ENCODE measurements around the gene SIGLEC9.

SIGLEC9 gene

DNA sequence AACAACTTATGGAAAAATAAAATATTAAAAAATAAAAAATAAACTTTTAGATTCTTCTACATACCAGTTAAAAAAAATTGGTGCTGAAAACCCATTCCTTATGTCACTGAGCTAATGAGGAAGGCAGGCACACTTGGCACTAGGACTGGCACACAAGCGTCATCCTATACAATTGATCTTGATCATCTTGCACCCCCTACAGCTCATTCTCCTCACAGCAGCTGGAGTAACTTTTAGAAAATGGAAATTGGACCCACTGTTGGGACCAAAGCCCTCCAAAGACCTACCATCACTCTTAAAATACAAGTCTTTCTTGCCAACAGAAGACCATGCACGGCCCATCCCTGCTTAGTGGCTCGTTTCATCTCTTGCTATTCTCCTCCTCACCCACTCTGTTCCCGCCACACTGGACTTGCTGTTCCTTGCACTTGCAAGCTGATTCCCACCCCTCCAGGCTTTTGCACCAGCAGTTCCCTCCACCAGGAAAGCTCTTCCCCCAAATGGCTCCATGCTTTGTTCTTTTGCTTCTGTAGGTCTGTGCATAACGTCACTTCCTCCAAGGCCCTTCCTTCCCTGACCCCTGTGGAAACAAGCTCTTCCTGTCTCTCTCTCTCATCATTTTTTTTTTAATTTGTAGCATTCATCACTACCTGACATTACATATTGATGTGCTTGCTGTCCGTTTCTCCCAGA is 28.1 kb upstream of the SIGLEC9 start:
- DNase-seq (ENCODE audit: low spot score) = no peak
- no peak for FAIRE-seq

DNA sequence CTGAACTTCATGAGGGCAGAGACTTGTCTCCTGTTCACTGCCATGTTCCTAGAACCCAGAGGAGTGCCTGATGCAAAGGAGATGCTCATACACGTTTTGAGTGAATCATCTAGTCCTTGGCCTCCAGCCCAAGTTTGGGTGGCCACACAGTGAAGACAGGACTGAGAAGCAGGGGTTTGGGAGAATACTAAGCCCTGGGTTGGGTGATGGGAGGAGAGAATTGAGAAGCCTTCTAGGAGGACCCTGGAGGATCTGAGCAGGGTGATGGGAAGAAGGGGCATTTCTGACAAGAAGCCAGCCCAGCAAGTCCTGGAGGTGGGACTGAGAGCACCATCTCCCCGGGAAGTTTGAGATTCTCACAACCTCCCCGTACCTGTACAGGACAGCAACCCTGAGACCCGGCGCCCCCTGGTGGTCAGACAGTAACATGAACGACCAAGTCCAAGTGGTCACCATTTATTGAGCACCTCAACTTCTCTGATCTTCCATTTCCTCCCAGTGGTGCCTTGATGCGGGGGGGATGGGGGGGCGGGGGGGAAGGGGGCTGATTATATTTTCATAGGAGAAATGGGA is 27.5 kb upstream of the SIGLEC9 start:
- peak; percentile 67 for FAIRE-seq
- DNase-seq (ENCODE audit: low spot score) = peak; percentile 72

DNA sequence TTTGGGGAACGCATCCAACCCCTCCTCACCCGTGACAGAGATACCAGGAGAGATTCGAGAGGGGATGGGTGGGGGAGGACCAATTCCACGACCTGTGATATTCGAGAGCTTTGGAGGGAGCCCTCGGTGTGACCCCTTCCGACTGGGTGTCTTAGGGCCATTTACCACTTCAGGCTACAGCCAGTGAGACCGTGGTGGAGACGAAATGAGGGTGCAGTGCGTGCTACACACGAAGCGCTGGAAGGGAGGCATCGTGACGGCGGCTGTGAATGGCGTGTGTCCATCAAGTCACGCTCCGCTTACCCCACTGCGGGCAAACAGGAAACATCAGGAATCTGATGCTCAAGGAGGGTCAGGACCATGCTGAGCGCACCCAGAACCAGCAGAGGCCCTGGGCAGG is 26.9 kb upstream of the SIGLEC9 start:
- FAIRE-seq (peak; percentile 35), DNase-seq (ENCODE audit: low spot score) (no peak)

DNA sequence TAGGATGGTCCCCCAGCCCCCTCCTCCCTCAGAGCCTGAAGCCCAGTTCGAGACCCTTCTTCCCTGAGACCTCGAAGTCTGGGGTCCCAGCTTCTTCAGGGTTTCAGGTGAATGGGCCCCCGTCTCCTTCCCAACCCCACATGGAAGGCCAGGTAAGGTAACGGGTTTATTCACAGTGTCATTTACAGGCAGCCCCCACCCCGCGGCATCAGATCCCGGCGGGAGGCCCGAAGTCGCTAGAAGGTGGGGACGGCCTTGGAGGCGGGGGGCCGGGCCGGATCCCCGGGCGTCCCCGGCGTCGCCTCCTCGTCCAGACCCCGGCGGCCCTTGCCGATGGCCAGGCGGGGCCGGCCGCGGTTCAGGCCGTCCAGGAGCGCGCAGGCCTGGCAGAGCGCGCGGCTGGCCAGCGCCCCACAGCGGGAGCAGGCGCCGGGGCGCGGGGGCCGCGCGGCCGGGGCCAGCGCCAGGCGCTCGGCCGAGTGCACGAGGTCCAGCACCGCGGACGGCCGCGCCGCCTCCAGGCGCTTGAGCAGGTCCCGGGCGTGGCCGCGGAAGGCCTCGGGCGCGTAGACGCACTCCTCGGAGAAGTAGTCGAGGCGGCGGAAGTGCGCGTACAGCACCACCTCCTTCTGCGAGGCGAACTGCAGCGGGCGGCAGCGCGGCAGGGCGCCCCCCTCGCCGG is 26.2 kb upstream of the SIGLEC9 start:
- DNase-seq (ENCODE audit: low spot score) (no peak), FAIRE-seq (no peak)

DNA sequence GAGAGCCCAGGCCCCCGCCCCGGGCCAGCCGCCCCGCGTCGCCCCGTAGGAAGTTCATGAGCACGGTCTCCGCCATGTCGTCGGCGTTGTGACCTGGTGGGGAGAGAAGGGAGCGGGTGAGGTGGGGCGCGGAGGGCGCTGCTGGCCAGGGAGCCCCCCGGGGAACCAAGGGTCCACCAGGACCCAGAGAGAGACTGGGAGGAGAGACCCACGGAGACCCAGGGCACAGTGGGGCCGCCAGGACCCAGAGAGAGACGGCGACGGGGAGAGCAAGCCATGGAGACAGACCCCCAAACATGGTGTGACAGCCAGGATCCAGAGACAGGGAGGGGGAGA is 25.7 kb upstream of the SIGLEC9 start:
- DNase-seq (ENCODE audit: low spot score) (no peak), FAIRE-seq (no peak)

DNA sequence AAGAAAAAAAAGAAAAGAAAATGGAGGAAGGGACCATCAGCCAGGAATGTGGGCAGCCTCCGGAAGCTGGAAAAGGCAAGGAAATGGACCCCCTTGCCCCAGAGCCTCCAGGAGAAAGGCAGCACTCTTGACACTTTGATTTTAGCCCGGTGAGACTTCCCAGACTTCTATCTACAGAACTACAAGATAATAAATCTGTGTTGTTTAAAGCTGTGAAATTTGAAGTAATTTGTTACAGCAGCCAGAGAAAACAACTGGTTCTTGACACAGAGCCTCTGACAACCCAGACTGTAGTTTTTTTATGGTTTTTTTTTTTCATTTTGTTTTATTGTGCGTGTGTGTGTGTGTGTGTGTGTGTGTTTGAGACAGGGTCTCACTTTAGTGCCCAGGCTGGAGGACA is 24.1 kb upstream of the SIGLEC9 start:
- DNase-seq (ENCODE audit: low spot score) (no peak), FAIRE-seq (no peak)

DNA sequence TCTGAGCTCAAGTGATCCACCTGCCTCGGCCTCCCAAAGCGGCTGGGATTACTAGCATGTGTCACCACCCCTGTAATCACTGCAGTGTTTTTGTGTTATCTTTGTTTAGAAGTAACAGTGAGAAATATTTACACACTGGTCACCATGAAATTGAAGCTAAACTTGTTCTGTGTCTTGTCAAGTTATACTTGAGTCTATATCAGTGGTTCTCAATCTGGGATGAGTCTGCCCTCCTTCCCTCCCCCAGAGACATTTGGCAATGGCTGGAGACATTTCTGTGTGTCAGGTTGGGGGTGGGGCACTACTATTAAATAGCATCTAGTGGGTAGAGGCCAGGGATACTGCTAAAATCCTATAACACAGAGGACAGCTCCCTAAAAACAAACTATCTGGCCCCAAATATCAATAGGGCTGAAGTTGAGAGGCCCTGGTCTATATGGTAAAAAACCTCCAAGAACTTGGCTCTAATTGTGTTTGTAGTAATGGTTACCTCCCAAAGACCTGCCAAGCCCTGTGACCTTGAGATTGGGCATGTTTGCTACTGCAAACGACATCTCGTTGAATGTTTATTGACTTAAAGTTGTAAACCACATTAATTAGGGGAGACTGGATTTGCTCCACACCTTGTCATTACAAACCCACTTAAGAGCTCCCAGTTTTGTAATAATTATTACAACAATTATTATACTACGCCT is 23.4 kb upstream of the SIGLEC9 start:
- FAIRE-seq = no peak
- DNase-seq (ENCODE audit: low spot score) = no peak

DNA sequence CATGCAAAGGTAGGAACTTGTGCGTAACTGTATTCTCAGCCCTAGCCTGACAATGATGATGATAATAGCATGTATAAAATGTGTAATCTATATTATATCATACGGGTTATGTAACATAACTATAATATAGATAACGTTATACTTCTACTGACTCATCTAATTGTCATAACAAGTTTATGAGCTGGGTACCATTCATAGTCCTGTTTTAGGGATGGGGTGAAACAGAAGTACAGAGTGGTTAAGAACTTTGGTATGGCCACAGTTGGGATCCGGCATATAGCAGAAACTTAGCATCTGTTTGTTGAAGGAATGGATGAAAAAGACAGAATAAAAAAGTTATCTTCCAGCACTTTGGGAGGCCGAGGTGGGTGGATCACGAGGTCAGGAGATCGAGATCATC is 21.7 kb upstream of the SIGLEC9 start:
- DNase-seq (ENCODE audit: low spot score) (no peak), FAIRE-seq (no peak)

DNA sequence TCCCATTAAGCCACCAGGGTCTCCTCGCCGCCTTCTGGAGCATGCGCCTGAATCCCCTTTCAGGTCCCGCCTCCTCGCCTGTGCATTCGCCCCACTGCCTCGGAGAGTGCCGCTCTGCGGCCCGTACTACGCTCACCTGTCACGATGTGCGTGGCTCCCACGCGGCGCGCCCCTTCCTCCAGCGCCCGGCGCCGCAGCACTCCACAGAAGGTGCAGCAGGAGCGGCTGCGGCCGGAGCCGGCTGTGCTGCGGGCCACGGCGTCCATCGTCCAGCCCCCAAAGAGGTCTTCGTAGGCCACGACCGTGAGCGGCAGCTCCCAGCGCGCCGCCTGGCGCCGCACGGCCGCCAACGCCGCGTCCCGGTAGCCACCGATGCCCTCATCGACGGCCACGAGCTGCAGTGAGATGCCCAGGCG is 20.8 kb upstream of the SIGLEC9 start:
- FAIRE-seq (no peak), DNase-seq (ENCODE audit: low spot score) (no peak)

DNA sequence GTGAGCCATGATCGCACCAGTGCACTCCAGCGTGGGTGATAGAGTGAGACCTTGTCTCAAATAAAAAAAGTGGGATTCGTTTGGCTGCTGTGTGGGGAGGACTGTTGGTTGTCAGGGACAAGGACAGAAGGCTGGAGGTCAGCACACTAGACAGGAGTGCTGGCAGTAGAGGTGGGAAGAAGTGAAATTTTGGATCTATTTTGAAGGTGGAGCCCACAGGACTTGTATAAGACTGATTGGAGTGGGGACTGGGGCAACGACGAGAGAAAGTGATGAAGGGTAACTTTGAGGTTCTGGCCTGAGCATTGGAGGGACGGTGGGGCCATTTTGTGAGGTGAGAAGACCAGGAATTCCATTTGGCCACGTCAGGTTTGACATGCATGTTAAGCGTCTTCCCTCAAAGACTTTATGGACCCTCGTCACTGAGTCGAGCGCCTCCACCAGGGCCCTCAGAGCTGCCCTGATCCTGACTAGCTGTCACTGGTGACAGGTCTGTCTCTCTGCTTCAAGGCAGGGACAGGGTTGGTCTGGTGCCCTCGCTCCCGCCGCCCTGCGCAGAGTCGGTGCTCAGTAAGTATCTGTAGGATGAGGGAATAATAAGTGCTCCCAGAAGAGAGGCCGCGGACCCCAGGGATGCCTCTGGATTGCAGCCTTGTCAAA is 17.2 kb upstream of the SIGLEC9 start:
- DNase-seq (ENCODE audit: low spot score) = no peak
- FAIRE-seq = no peak

DNA sequence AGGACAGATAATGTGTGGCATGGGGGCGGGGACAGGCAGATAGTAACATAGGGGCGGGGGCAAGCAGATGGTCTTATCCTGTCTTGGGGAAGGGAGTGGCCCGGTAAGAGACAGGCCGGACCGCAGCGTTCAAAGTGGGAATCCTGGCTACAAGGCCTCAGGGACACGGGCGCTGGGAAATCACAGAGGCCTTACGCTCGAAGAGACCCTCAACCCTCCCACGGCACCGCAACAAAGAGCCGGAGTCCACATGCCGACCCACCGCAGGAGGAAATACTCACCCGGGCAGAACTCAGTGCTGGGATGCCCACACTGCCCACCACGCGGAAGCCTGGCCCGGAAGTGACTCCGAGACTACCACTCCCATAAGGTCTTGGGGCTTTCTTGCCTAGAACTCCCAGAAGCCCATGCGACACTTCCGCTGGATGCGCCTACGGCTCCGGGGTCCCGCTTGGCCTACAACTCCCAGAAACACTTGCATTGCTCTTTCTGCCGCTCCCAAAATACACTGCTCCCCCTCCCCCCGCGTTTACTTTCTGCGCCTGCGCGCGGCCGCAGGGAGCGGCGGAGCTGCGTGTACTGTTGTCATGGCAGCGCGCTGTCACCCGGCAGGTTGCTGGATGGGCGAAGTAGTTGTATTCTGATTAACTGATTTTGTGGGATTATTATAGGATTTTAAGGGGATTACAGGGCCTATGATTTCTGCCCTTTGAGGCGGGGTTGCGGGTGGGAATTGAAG is 16.5 kb upstream of the SIGLEC9 start, which contains the start of gene CTU1:
CTU1 (minus strand) TSS at position 344 of the 739 bp plus-strand sequence. CDS start 3,840 bp downstream, outside the sequence.
- FAIRE-seq (peak; percentile 56), DNase-seq (ENCODE audit: low spot score) (peak; percentile 97)

DNA sequence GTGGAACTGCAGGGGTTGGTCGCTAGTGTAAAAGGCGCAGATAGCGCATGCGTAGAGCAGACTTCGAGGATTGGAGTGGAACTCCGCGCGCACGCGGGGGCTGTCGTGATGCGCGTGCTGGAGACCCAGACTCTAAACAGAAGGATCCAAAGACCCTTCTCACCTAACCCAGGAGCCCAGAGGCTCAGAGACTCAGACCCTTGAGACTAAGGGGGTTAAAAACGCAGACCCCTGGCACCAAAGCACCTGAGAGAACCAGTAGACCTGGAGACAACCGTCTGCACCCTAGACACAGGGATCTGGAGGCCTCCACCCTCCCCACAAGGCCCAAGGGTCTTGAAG is 15.9 kb upstream of the SIGLEC9 start:
- no peak for DNase-seq (ENCODE audit: low spot score)
- FAIRE-seq = no peak

DNA sequence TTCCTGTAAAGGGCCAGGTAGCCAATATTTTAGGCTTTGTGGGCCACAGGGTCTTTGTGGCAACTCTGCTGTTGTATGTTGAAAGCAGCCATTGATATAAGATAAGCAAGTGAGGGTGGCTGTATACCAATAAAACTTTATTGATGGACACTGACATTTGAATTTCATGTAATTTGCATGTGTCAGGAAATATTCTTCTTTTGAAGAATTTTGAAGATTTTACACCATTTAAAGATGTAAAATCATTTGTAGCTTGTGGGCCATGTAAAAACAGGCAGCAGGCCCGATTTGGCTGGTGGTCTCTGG is 14.1 kb upstream of the SIGLEC9 start:
- no peak for FAIRE-seq
- no peak for DNase-seq (ENCODE audit: low spot score)

DNA sequence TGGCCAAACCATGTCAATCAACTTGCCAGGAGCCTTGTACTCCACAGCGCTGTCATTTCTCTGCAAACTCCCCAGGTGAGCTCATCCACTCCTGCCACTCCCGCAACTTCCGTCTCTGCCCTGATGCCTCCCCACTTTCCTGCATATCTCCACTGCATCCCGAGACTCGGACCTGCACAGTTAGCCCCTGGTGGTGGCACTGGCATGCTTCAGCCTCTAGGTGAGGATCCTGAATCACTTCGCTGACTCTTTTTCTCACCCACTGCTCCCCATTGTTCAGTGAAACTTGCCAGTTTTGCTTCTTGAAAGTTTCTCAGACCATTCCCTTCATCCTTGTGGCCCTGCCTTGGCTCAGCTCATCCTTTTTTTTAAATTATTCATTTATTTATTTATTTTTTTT is 13.1 kb upstream of the SIGLEC9 start:
- peak; percentile 31 for DNase-seq (ENCODE audit: low spot score)
- FAIRE-seq = no peak

DNA sequence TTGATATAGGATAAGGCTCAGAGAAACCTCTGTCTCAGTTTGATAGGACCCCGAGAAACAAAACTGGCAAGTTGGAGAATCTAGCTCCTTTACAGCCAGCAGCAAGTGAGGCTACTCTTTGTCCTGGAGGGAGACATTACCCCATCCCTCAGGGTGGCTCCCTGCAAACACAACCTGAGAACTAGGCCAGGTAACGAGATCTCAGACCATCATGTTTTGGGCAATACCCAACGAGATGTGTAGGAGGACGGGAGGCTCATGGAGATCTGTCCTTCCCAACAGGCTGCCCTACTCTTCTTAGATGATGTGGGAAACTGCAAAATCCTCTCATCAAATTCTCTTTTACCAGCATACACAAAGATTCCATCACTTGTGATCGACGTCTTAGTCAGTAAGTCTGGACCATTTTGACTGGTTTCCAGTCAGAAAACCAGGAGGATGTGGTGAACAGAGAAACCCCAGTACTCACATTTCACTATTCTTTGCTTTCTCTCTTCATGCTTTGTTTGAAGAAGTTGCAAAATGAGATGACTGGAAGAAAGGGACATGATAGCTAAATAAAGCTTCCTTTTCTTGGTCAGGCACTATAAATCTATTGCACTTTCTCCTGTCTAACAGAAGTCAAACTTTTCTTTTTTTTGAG is 10.5 kb upstream of the SIGLEC9 start:
- DNase-seq (ENCODE audit: low spot score) (no peak), FAIRE-seq (no peak)

DNA sequence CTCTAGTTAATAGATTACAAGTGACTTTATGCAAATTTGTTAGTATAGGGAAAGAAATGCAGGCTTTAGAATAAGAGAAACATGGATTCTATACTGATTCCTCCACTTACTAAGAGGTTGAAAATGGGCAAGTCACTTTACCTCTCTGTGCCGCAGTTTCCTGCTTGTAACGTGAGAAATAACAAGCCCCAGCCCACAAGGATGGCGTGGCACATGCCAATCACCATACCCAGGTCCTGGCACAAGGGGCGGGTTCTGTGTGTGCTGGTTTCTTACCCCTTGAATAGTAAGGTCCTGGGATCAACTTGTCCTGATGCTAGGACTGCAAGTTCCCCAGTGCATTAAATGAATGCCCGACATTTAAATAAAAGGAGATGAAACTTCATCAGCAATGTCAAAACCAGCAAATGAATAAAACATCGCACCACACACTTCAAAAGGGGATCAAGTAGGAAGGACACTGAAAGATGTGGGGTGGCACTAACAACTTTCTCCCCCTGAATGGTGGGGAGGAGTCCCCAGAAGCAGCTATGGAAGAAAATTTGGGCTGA is 7.9 kb upstream of the SIGLEC9 start:
- no peak for FAIRE-seq
- no peak for DNase-seq (ENCODE audit: low spot score)

DNA sequence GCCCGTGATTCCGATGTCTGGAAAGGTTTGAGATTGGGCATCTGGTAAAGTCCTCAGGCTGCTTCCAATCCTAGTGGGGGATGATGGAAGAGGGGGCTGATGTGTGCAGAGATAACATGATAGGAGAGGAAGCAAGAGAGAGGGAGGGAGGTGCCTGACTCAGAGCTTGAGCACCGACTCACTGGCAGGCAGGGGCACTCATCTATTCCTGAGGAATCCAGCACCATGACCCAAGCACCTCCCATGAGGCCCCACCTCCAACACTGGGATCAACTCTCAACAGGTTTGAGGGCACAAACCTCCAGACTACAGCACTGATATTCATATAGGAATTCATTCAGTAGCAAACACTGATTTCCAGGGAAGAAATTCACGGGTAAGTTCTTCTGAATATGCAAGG is 5.6 kb upstream of the SIGLEC9 start:
- FAIRE-seq (no peak), DNase-seq (ENCODE audit: low spot score) (no peak)

DNA sequence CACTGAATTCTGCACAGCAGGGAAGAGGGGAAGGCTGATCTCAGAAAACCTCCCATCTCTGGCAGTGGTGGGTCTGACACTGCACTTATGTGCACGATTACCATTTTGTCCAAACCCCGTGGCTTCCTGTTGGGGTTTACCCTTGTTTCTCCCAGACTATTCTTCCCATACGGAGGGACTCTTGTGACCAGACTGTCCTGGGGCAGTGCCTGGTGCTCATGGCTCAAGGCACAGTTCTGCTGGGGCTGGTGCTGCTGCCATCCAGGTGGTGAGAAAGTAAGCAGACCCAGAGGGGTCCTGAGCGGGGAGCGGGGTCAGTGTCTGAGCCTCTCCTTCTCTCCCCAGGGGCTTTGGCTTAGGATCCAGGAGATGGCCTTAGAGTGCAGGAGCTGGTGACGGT is 5.1 kb upstream of the SIGLEC9 start:
- no peak for FAIRE-seq
- DNase-seq (ENCODE audit: low spot score) = no peak

DNA sequence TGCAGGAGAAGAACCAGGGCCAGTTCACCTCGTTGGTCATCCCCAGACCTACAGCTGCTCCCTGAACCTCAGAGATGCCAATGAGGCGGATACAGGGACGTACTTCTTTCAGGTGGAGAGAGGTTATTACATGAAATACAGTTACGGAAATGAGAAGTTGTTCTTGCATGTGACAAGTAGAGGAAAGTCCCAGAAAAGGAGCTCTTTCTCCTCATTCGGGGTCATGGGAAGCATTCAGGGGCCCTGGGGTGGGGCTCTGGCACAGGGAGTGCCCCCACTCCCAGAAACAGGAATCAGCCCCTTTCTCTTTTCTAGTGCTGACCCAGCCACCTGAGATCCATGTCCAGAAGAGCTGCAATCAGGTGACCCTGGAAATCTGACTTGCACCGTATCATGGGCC is 4.5 kb upstream of the SIGLEC9 start:
- no peak for DNase-seq (ENCODE audit: low spot score)
- no peak for FAIRE-seq

DNA sequence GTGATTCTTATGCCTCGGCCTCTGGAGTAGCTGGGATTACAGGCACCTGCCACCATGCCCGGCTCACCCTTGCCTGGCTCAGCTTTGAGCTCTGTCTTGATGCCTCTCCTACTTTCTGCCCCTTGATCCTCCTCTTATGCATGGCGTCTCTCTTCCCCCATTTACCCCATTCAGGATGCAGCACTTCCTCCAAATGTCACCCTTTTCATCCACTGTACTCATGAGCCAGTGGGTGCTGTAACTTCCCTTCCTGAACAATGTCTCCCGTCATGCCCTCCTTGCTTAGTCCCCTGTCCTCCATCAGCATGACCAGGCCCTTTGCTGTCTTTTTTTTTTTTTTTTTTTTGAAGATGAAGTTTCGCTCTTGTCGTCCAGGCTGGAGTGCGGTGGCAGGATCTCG is 3.4 kb upstream of the SIGLEC9 start:
- FAIRE-seq (no peak), DNase-seq (ENCODE audit: low spot score) (no peak)
